Measurements from ENCODE around the gene IL3.

Gene IL3, protein sequence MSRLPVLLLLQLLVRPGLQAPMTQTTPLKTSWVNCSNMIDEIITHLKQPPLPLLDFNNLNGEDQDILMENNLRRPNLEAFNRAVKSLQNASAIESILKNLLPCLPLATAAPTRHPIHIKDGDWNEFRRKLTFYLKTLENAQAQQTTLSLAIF

DNA sequence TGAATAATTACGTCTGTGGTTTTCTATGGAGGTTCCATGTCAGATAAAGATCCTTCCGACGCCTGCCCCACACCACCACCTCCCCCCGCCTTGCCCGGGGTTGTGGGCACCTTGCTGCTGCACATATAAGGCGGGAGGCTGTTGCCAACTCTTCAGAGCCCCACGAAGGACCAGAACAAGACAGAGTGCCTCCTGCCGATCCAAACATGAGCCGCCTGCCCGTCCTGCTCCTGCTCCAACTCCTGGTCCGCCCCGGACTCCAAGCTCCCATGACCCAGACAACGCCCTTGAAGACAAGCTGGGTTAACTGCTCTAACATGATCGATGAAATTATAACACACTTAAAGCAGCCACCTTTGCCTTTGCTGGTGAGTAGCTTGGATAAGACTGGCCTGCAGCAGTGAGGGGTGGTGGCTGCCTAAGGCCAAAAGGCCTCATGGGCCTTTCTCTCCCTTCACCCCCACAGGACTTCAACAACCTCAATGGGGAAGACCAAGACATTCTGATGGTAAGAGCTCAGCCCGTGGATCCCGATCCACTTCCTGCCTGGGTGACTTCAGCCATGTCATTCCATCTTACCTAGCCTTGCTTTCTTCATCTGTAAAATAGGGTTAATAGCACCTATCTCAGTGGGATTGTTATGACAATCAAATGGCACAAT is at the start of gene IL3:
TSS of gene IL3 (plus strand) at position 155 of the 661 bp plus-strand sequence. CDS start at position 207, 52 bp downstream.
- Mint-ChIP-seq H3K27ac (no peak within 1 kb of the TSS), H3K4me1 (ENCODE audit: low read depth) (peaks cover 40% of the 10 kb centered on the region), H3K4me3 (peak within 1 kb of the TSS; percentile 7), H3K36me3 (no peaks in the 10 kb centered on the region), H3K27me3 (no peaks in the 10 kb centered on the region), H3K9me3 (ENCODE audit: low read depth) (no peaks in the 10 kb centered on the region)

DNA sequence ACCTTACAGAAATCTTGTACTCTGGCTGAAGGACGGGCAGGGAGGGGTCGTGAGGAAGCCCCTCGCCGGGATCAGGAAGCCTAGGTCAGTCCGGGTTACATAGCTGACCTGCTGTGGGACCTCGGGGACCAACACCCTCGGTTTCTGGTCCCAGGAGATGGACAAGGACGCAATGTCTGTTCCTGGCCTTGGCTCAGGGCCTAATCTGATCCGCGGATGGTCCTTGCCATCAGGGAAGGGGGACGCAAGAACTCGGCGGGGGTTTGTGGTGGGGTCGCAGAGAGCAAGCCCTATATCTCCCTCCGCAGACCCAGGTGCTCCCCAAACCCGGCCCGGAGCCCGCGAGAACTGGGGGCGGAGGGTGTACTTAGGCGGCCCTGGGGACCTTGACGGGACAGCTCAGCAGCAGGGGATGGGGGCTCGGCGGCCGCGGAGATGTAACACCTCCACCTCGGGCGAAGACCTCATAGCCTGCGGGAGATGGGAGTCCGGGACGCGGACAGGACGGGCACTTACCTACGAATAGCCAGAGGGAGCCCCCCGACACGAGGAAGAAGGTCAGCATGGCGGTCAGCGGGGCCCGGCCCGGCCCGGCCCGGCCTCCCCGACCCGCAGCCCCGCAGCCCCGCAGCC is 49.4 kb upstream of the IL3 start:
- Mint-ChIP-seq H3K27me3 (peaks cover 5% of the 10 kb centered on the region), H3K27ac (peak overlapping the region; percentile 30)

DNA sequence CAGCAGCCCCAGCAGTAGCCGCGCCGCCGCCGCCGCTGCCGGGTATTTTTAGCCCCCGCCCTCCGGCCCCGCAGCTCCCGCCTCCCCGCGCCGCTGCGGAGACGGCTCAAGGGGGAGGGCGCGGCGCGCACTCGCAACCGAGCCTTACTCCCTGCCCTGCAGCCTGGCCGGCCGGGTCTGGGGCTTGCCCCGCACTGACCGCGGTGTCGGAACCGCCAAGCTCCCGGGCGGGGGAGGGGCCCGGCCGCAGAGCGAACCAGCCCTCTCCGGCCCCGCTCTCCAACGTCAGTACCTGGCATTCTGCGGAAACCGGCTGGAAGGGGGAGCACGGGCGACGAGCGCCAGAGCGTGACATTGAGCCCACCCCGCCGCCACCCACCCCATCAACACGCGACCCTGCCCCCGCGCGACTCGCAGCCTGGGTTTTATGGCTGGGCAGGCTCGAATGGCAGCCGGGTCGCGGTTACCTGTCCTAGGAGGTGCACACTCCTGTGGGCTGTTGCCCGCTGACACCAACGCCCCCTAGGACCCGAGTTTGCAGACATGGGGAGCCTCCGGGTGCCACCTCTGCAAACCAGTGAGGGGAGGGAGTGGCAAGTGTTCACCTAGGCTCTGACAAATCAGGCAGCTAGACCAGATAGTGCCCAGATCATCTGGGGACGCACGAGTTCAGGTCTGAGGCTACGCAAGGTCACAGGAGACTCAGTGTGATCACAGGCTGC is 48.7 kb upstream of the IL3 start, which contains the start of gene ACSL6:
TSS of gene ACSL6 (minus strand) at position 37 of the 722 bp plus-strand sequence. CDS start 105 bp downstream, outside the sequence.
- peaks cover 5% of the 10 kb centered on the region for H3K27me3 Mint-ChIP-seq
- peak within 1 kb of the TSS; percentile 30 for H3K27ac Mint-ChIP-seq
- H3K4me3 Mint-ChIP-seq = peak within 1 kb of the TSS; percentile 86
- H3K4me1 Mint-ChIP-seq (ENCODE audit: low read depth) = peaks cover 40% of the 10 kb centered on the region
- no peaks in the 10 kb centered on the region for H3K36me3 Mint-ChIP-seq
- no peaks in the 10 kb centered on the region for H3K9me3 Mint-ChIP-seq (ENCODE audit: low read depth)

More for the DNA sequence above, 49.4 kb upstream of the IL3 start:
- Mint-ChIP-seq H3K4me1 (ENCODE audit: low read depth) (peaks cover 37% of the 10 kb centered on the region), H3K9me3 (ENCODE audit: low read depth) (no peaks in the 10 kb centered on the region), H3K4me3 (peak overlapping the region; percentile 86), H3K36me3 (no peaks in the 10 kb centered on the region)

DNA sequence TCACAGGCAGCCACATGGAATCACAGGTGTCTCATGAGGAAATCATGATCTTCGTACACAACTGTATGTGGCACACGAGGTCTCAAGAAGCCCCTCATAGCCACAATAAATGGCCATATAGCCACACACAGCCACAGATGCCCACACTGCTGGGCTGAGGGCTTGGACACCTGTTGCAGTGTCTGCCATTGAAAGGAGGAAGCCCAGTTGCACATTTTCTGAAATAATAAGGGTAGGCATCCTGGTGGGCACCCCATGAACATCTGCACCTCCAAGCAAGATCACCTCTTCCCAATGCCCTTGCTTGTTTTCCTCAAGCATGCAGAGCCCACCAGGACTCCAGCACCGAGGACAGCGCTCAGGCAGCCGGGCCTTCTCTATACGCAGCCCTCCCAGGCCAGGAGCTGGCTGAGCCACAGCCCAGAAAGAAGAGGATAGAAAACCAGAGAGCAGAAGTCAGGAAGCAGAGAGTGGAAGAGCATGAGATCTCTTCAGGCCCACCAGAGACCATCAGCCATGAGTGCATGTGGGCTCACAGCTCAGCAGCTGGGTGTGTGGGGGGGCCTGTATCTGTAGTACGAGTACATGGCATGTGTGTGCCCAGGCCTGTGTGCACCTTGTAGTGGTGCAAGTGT is 48.0 kb upstream of the IL3 start:
- Mint-ChIP-seq H3K4me3 (peak overlapping the region; percentile 71), H3K36me3 (no peaks in the 10 kb centered on the region), H3K27me3 (peaks cover 5% of the 10 kb centered on the region), H3K27ac (no peak overlapping the region), H3K9me3 (ENCODE audit: low read depth) (no peaks in the 10 kb centered on the region), H3K4me1 (ENCODE audit: low read depth) (peaks cover 42% of the 10 kb centered on the region)

DNA sequence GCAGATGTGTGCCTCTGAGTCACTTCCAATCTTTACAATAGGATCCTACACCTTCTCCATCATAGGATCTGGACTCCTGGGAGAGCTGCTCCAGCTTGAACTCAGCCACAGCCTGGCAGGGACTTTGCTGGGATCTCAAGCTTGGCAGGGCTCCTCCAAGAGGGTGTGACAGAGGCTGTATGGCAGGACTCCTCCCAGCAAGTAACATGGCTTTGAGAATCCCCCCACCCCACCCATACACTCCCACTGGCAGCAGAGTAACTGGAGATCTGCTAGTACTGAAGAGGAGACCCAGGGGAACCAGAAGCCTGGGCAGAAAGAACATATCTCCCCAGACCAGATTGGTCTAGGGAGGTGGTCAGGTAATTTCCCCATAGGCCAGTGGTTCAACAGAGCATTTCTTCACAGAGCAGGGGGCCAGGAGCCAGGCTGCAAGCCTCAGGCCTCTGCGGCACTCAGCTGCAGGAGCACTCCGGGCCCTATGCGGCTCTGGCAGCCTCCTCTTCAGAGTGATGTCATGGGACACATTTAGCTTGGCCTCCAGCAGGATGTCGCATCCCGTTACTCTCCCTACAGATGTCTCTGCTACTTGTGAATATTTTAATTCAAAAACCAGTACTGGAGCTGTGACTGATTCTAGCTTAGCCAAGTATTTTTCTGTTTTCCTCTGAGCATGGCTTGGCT is 47.3 kb upstream of the IL3 start:
- H3K27me3 Mint-ChIP-seq = peaks cover 5% of the 10 kb centered on the region
- H3K4me3 Mint-ChIP-seq = peak overlapping the region; percentile 1
- H3K27ac Mint-ChIP-seq = no peak overlapping the region
- peaks cover 40% of the 10 kb centered on the region for H3K4me1 Mint-ChIP-seq (ENCODE audit: low read depth)
- H3K9me3 Mint-ChIP-seq (ENCODE audit: low read depth) = no peaks in the 10 kb centered on the region
- no peaks in the 10 kb centered on the region for H3K36me3 Mint-ChIP-seq

DNA sequence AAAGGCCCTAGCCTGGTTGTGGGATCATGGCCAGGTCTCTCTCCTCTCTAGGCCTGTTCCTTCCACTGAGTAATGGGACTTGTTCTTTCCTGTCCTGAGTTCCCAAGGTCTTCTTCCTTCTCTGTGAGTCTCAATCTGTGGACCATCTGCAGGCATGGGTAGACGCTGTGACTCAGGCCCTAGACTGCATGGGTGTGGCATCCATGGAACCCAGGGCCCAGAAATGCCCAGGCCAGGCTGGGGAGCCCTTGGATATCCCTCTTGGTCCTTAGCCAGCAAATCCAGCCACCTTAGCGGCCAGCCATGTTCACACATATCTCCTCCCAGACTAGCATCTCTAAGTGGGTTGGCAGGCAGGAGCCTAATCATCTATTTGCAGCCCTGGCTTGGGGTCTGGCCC is 46.7 kb upstream of the IL3 start:
- H3K4me3 Mint-ChIP-seq = peak overlapping the region; percentile 1
- H3K27ac Mint-ChIP-seq = no peak overlapping the region
- peaks cover 5% of the 10 kb centered on the region for H3K27me3 Mint-ChIP-seq
- peaks cover 38% of the 10 kb centered on the region for H3K4me1 Mint-ChIP-seq (ENCODE audit: low read depth)
- no peaks in the 10 kb centered on the region for H3K9me3 Mint-ChIP-seq (ENCODE audit: low read depth)
- no peaks in the 10 kb centered on the region for H3K36me3 Mint-ChIP-seq

DNA sequence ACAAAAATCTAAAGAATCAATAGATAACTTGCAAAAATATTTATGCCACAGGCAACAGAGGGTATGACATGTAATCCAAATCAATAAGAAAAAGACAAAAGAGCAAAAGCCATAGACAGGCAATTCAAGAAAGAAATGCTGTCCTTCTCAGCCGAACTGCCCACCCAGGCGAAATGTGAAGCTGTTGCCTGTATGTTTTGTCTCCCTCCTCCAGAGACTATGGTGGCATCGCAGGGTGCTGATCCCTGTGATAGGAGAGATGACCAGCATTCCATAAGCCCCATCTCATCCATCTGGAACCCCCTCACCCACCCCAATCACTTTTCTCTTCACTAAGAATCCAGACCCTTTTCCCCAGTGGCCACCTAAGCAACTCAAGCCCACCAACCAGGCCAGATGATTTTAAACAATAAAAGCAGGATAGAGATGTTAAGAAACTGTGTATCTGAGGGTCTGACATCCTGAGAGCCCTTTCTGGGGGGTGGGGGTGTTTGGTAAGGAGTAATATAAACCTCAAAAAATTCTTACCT is 43.7 kb upstream of the IL3 start:
- Mint-ChIP-seq H3K27ac (no peak overlapping the region), H3K9me3 (ENCODE audit: low read depth) (no peaks in the 10 kb centered on the region), H3K4me3 (no peak overlapping the region), H3K27me3 (peaks cover 3% of the 10 kb centered on the region), H3K4me1 (ENCODE audit: low read depth) (peaks cover 44% of the 10 kb centered on the region), H3K36me3 (no peaks in the 10 kb centered on the region)

DNA sequence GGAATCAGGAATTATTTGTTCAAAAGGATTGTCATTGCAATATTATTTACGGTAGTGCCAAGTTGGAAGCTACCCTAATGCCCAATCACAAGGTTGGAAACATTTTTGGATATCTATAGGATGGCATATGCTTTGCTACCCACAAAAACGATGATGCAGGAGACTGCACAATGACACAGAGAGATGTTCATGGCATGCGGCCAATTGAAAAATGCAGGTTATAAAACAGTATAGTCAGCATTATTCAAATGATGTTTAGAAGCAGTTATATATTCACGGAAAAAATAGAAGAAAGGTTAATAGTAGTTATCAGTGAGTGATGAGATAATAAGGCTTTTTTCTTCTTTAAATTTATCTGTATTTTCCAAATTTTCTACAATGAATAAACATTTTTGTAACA is 43.1 kb upstream of the IL3 start:
- Mint-ChIP-seq H3K27ac (no peak overlapping the region), H3K4me3 (no peak overlapping the region), H3K4me1 (ENCODE audit: low read depth) (peaks cover 41% of the 10 kb centered on the region), H3K36me3 (no peaks in the 10 kb centered on the region), H3K27me3 (peaks cover 2% of the 10 kb centered on the region), H3K9me3 (ENCODE audit: low read depth) (no peaks in the 10 kb centered on the region)

DNA sequence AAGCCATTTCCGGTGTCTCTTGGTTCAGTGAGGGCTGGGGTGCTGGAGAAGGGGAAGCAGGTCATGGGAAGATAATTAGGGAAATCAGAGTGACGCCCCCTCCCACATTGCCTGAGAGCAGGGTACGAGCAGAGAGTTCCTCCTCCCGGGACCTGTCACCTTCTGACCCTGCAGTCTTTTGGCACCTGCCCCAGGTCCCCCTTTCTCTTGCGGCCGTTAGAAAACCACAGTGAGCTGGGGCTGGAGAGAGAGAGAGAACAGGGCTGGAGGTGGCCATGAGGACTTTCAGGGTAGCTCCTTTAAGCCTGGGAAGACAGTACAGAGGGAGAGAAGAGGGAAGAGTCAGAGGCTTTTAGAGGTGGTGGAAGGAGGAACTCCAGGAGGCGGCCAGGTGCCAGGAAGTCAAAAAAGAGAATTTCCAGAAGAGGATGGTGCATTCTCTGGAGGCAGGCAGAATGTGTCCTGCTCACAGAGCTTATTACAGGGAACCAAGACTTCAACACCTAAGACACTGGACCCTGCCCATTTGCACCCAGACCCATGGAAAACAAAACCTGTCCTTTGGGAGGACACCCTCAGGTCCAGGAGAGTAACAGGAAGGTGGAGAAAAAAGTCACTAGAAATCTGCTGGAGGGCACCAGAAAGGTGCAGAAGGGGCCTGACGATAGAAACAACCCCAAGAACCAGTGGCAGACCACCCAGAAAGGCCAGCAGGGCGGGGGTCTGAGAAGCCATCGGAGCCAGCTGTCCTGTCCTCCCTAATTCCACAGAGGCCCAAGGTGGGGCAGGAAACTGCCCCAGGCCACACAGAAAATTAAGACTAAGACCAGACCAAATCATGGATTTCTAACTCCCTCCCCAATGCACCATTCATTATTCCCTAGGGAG is 42.5 kb upstream of the IL3 start:
- H3K27ac Mint-ChIP-seq = no peak overlapping the region
- peaks cover 39% of the 10 kb centered on the region for H3K4me1 Mint-ChIP-seq (ENCODE audit: low read depth)
- no peaks in the 10 kb centered on the region for H3K36me3 Mint-ChIP-seq
- no peaks in the 10 kb centered on the region for H3K27me3 Mint-ChIP-seq
- no peak overlapping the region for H3K4me3 Mint-ChIP-seq
- no peaks in the 10 kb centered on the region for H3K9me3 Mint-ChIP-seq (ENCODE audit: low read depth)

DNA sequence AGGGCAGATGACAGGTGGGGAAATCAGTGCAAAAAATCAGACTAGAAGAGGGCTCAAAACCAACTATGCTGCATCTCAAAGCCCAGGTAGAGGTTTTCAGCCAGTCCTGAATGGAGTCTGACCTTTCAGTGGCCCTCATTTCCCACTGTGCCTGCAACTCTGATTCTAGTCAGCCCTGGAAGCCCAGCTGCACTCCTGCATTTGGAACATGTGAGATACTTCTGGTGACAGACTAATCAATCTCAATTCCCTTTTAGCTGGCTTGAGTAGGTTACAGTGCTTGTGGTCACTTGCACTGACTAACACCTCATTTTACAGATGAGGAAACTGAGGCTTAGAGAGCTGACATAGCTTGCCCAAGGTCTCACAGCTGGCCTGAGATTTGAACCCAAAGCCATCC is 41.1 kb upstream of the IL3 start:
- peak overlapping the region; percentile 25 for H3K4me3 Mint-ChIP-seq
- peaks cover 39% of the 10 kb centered on the region for H3K4me1 Mint-ChIP-seq (ENCODE audit: low read depth)
- no peaks in the 10 kb centered on the region for H3K36me3 Mint-ChIP-seq
- no peaks in the 10 kb centered on the region for H3K27me3 Mint-ChIP-seq
- peak overlapping the region; percentile 54 for H3K27ac Mint-ChIP-seq
- no peaks in the 10 kb centered on the region for H3K9me3 Mint-ChIP-seq (ENCODE audit: low read depth)

DNA sequence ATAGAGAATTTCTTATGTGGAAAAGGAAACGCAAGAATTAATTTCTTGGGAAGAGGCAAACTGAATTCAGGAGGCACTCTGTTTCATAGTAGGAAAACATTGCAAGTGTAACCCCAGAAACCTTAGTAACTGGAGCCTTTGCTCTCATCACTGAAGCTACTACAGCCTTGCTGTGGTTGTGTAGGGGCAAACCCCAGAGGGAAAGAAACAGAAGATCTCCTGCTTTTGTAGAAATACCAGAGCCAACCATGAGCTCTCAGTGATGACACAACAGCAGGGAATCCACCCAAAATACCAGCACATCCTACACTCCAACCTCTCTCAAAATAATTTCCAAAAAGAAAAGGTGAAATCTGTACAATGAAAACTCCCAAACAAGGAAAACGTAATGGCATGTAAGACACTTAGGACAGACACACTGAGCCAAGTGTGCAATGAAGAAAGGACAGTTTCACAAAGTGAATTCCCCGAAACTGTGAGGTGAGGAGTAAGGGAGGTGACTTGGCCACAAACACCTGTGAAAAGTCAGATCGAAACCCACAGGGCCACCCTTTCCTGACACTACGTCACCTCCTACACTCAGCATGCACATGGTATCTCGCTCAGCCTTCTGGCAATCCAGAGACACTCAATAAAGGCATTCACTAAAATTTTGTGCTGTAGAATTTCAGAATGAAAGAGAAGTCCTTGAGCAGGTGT is 40.4 kb upstream of the IL3 start:
- peaks cover 39% of the 10 kb centered on the region for H3K4me1 Mint-ChIP-seq (ENCODE audit: low read depth)
- peak overlapping the region; percentile 91 for H3K27ac Mint-ChIP-seq
- no peaks in the 10 kb centered on the region for H3K36me3 Mint-ChIP-seq
- H3K27me3 Mint-ChIP-seq = no peaks in the 10 kb centered on the region
- no peaks in the 10 kb centered on the region for H3K9me3 Mint-ChIP-seq (ENCODE audit: low read depth)
- peak overlapping the region; percentile 51 for H3K4me3 Mint-ChIP-seq

DNA sequence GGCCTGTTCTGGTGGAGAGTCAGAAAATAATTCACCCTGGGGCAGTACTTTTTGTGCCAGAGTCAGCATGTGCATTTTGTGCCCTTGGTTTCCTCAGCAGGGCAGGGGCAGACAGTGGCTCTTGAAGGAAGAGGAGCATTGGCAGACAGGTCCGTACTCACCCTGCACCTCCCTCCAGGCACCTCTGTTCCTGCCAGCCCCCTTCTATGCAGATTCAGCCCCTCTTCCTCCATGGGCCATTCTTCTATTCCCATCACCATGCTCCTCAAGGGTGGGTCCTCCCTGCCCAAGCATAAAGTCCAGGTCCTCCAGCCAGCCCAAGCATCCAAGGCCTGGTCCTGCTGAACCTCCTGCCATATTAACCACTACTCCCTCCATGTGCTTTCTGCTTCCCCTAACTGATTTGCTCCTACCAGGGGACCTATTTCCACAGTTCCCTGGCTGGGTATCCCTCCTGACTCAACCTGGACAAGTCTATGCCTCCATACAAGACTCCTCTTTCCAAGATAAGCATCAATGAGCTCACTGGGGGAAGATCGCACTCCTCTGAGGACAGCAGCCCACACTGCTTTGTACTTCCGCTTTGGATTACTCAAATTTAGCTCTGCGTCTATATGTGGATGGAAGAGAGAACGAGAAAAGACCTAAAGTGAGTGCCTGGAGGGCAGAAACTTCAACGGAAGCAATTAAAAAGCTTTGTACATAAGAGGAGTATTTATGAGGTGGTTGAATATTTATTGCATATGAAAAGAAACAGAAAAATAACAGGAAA is 39.7 kb upstream of the IL3 start:
- Mint-ChIP-seq H3K27me3 (no peaks in the 10 kb centered on the region), H3K27ac (peak overlapping the region; percentile 91), H3K4me1 (ENCODE audit: low read depth) (peaks cover 39% of the 10 kb centered on the region), H3K4me3 (peak overlapping the region; percentile 20), H3K36me3 (no peaks in the 10 kb centered on the region), H3K9me3 (ENCODE audit: low read depth) (no peaks in the 10 kb centered on the region)
